Keratinocyte (primary cell): Measurements from ENCODE around the gene CPNE1. TPM values are rescaled to one million over a fixed set of nuclear protein-coding genes. Genes with fewer than 3 reads are reported as not detected.
"Not testable (repeated sequence)": the region's sequence is repeated elsewhere in the genome, so short reads cannot be mapped to it uniquely, and the experiment has no call there.

Experiments
- DNase-seq: peaks from one replicate; pipeline ENCODE4 v3.0.0-alpha.2; 2011; ENCODE audit warnings: low read depth, missing footprints, low spot score
- FAIRE-seq: peaks from 2 replicates; lab custom pipeline; 2011; peaks lifted over from hg19 to GRCh38; lab: Jason Lieb, UNC
- H2AFZ ChIP-seq: 2 replicates; pipeline ENCODE4 v1.6.0; 2012; ENCODE audit warnings: low read length, control low read depth, inconsistent platforms; ENCODE audit not compliant: control insufficient read depth
- H3K27ac ChIP-seq: 2 replicates; pipeline ENCODE4 v1.5.1; 2011; ENCODE audit warnings: low read length; ENCODE audit not compliant: control insufficient read depth, insufficient read depth
- H3K27me3 ChIP-seq: 3 replicates; pipeline ENCODE4 v1.6.0; 2011; ENCODE audit warnings: low read length; ENCODE audit not compliant: control insufficient read depth, insufficient read depth; ENCODE audit errors: extremely low read depth
- H3K36me3 ChIP-seq, 2 experiments: 2 replicates in 1 of 2; 3 replicates in 1 of 2; pipeline ENCODE4 v1.5.1; 2011; ENCODE audit warnings: low read length in 2 of 2, mild to moderate bottlenecking in 1 of 2; ENCODE audit not compliant: control insufficient read depth in 2 of 2, insufficient read depth in 2 of 2; ENCODE audit errors: extremely low read depth in 1 of 2
- H3K4me1 ChIP-seq: 3 replicates; pipeline ENCODE4 v1.5.1; 2011; ENCODE audit warnings: low read length; ENCODE audit not compliant: control insufficient read depth, insufficient read depth; ENCODE audit errors: extremely low read depth
- H3K4me2 ChIP-seq: 3 replicates; pipeline ENCODE4 v1.6.0; 2011; ENCODE audit warnings: low read depth, low read length; ENCODE audit not compliant: control insufficient read depth, insufficient read depth; ENCODE audit errors: extremely low read depth
- H3K4me3 ChIP-seq, 3 experiments: fragments of 200-600 bp in 1 of 3; sonication (generic) in 1 of 3; 2 replicates in 2 of 3; 3 replicates in 1 of 3; pipeline ENCODE4 v1.5.1; 2011 to 2016; ENCODE audit warnings: low read length in 3 of 3, mild to moderate bottlenecking in 3 of 3, control low read depth in 2 of 3, inconsistent platforms in 1 of 3, low read depth in 1 of 3, mixed read lengths in 1 of 3, mixed run types in 1 of 3, moderate library complexity in 1 of 3; ENCODE audit not compliant: control insufficient read depth in 2 of 3, insufficient read depth in 2 of 3; ENCODE audit errors: extremely low read depth in 1 of 3
- H3K79me2 ChIP-seq: 2 replicates; pipeline ENCODE4 v1.6.0; 2012; ENCODE audit warnings: low read length; ENCODE audit not compliant: control insufficient read depth, insufficient read depth
- H3K9ac ChIP-seq: 3 replicates; pipeline ENCODE4 v1.6.0; 2011; ENCODE audit warnings: low read length; ENCODE audit not compliant: control insufficient read depth, insufficient read depth; ENCODE audit errors: extremely low read depth
- H3K9me1 ChIP-seq: 3 replicates; pipeline ENCODE4 v1.6.0; 2011; ENCODE audit warnings: low read length; ENCODE audit not compliant: control insufficient read depth, insufficient read depth; ENCODE audit errors: extremely low read depth
- H3K9me3 ChIP-seq: 2 replicates; pipeline ENCODE4 v1.5.1; 2012; ENCODE audit warnings: low read depth, low read length; ENCODE audit not compliant: control insufficient read depth
- H4K20me1 ChIP-seq: 3 replicates; pipeline ENCODE4 v1.6.0; 2011; ENCODE audit warnings: low read length; ENCODE audit not compliant: control insufficient read depth, insufficient read depth; ENCODE audit errors: extremely low read depth
- EZH2 ChIP-seq: IDR thresholded peaks from one replicate; pipeline ENCODE4 v1.6.1; 2012; ENCODE audit warnings: inconsistent platforms, mild to moderate bottlenecking, low read length, moderate library complexity
- dilution Hi-C: fragments of 300-500 bp; cut with MboI; formaldehyde crosslinking; loops from one replicate; pipeline ENCODE4 v1.7.0; 2020; ENCODE audit warnings: low sequenced_read_pairs; ENCODE audit not compliant: extremely low pct_ligation_motif_present
- polyA plus RNA-seq, 5 experiments: library from polyadenylated mRNA; depleted of rRNA in 3 of 5; stranded (reverse) in 3 of 5; stranded (forward) in 1 of 5; unstranded in 1 of 5; fragments of >200 nt; gene quantifications; 1 replicate in 1 of 5; 2 replicates in 3 of 5; 3 replicates in 1 of 5; pipeline versions ENCODE4 v1.2.1 to v1.2.3, GENCODE V29; 2011 to 2012; ENCODE audit warnings: missing spikeins in 2 of 5, low read depth in 1 of 5, low replicate concordance in 1 of 5
- TF ChIP-seq, protein P1 (sequence below), 3 experiments: IDR thresholded peaks in 1 of 3; conservative IDR thresholded peaks in 1 of 3; optimal IDR thresholded peaks in 1 of 3; 2 replicates in 2 of 3; 3 replicates in 1 of 3; pipeline versions ENCODE3 to v1.5.1; 2011; ENCODE audit warnings: low read length in 3 of 3, mild to moderate bottlenecking in 3 of 3, moderate library complexity in 2 of 3, control low read depth in 1 of 3, inconsistent platforms in 1 of 3; ENCODE audit not compliant: insufficient read depth in 2 of 3; ENCODE audit errors: extremely low read depth in 1 of 3

Gene CPNE1
- polyA plus RNA-seq, 1 donor (not counting 4 experiments of a cell fraction or from before 2014, with no cell fraction given) = 111 TPM

- no peaks in the 10 kb centered on the region for H3K9me1 ChIP-seq
- H3K27me3 ChIP-seq = no peaks in the 10 kb centered on the region
- H3K79me2 ChIP-seq = peaks cover 40% of the 10 kb centered on the region
- H3K36me3 ChIP-seq = peaks cover 27 to 45% of the 10 kb centered on the region in 2 experiments
- no peaks in the 10 kb centered on the region for H3K9me3 ChIP-seq
- H3K4me3 ChIP-seq = no peak overlapping the region
- H2AFZ ChIP-seq = no peak overlapping the region
- peaks cover 14% of the 10 kb centered on the region for H4K20me1 ChIP-seq
- FAIRE-seq (no peak), DNase-seq (no peak)
- no peak overlapping the region for H3K4me2 ChIP-seq
- dilution Hi-C loops = no loop called here
- no peak overlapping the region for H3K9ac ChIP-seq
- TF ChIP-seq, protein P1, sequence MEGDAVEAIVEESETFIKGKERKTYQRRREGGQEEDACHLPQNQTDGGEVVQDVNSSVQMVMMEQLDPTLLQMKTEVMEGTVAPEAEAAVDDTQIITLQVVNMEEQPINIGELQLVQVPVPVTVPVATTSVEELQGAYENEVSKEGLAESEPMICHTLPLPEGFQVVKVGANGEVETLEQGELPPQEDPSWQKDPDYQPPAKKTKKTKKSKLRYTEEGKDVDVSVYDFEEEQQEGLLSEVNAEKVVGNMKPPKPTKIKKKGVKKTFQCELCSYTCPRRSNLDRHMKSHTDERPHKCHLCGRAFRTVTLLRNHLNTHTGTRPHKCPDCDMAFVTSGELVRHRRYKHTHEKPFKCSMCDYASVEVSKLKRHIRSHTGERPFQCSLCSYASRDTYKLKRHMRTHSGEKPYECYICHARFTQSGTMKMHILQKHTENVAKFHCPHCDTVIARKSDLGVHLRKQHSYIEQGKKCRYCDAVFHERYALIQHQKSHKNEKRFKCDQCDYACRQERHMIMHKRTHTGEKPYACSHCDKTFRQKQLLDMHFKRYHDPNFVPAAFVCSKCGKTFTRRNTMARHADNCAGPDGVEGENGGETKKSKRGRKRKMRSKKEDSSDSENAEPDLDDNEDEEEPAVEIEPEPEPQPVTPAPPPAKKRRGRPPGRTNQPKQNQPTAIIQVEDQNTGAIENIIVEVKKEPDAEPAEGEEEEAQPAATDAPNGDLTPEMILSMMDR (optimal IDR thresholded peaks at IDR 0.05 in 1 of 3, IDR thresholded peaks at IDR 0.05 in 1 of 3, conservative IDR thresholded peaks at IDR 0.05 in 1 of 3; ENCODE audit: extremely low read depth in 1 of 3, insufficient read depth in 2 of 3, low read length in 3 of 3) = no peak
- TF ChIP-seq EZH2 = no peak
- H3K4me1 ChIP-seq = no peaks in the 10 kb centered on the region
- H3K27ac ChIP-seq = no peak overlapping the region
These were observed 43.8 kb upstream of the CPNE1 start for GRCh38 chr20:35708502-35708901.

DNA sequence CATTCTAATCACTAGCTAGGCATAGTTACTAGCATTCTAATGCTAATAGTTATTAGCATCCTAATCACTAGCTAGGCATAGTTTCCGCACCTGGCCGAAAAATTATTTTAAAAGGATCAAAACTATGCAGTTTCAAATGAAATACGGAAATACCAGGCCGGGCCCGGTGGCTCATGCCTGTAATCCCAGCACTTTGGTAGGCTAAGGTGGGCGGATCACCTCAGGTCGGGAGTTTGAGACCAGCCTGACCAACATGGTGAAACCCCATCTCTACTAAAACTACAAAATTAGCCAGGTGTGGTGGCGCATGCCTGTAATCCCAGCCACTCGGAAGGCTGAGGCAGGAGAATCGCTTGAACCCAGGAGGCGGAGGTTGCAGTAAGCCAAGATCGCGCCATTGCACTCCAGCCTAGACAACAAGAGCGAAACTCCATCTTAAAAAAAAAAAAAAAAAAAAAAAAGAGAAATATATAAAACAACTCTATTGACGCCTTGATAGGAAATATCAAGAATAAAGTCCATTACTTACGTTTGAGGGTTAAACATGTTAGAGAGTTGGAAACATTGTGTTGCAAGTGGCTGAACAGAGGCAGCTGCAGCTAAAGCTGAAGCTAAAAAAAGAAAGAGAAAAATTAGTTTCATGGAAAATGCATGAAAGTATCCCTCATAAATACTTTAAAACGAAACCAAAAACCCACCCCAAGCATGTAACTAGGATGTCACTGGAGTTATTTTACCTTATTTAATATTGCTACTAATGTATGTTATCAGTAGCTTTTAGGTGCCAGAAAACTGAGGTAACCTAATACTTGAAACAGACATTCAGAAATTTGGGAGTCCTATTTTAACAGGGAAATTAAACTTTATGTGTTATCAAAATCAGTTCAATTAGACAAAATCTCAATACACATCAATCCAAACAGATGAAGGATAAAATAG lies 42.2 kb upstream of the CPNE1 start:
- H3K36me3 ChIP-seq = peaks cover 25 to 37% of the 10 kb centered on the region in 2 experiments
- H2AFZ ChIP-seq, H3K4me2 ChIP-seq, H3K27me3 ChIP-seq, dilution Hi-C loops, H3K9me1 ChIP-seq, H3K4me1 ChIP-seq, FAIRE-seq, H3K4me3 ChIP-seq, DNase-seq, H3K9me3 ChIP-seq, H3K27ac ChIP-seq, H3K9ac ChIP-seq: not testable (repeated sequence)
- peaks cover 11% of the 10 kb centered on the region for H4K20me1 ChIP-seq
- H3K79me2 ChIP-seq = peaks cover 28% of the 10 kb centered on the region

DNA sequence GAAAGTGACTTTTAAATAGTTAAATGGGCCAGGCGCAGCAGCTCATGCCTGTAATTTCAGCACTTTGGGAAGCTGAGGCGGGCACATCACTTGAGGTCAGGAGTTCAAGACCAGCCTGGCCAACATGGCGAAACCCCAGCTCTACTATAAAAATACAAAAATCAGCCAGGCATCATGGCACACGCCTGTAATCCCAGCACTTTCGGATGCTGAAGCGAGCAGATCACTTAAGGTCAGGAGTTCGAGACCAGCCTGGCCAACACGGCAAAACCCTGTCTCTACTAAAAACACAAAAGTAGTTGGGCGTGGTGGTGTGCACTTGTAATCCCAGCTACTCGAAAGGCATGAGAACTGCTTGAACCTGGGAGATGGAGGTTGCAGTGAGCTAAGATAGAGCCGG lies 41.2 kb upstream of the CPNE1 start:
- H3K4me2 ChIP-seq, H3K4me1 ChIP-seq, H3K9me1 ChIP-seq, dilution Hi-C loops, FAIRE-seq, H3K4me3 ChIP-seq, DNase-seq, H3K27me3 ChIP-seq, H3K9me3 ChIP-seq, H3K9ac ChIP-seq, H2AFZ ChIP-seq, H3K27ac ChIP-seq: not testable (repeated sequence)
- H3K79me2 ChIP-seq = peaks cover 21% of the 10 kb centered on the region
- peaks cover 11% of the 10 kb centered on the region for H4K20me1 ChIP-seq
- H3K36me3 ChIP-seq = peaks cover 23 to 40% of the 10 kb centered on the region in 2 experiments
